ENCODE data around the gene AKR1A1.
"Not testable (repeated sequence)": the region's sequence is repeated elsewhere in the genome, so short reads cannot be mapped to it uniquely, and the experiment has no call there.

Gene AKR1A1

DNA sequence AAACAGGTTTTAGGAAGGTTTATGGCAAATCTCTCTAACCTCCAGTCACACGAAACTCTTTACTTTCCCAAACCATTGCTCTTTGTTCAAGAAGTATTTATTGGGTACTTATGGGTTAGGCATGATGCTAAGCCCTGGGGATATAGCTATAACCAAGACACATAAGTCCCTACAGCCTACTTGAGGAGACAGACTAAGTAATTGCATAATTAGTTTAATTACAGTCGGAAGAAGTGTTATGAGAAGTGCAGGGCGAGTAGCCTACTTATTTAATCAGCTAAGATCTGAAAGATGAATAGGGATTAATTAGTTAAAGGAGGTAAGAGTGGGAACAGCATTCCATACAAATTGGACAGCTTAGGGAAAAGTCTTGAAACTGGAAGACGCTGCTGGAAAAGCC, 20.0 kb downstream of the AKR1A1 start:
- no peak for DNase-seq (ENCODE audit: low read depth)

DNA sequence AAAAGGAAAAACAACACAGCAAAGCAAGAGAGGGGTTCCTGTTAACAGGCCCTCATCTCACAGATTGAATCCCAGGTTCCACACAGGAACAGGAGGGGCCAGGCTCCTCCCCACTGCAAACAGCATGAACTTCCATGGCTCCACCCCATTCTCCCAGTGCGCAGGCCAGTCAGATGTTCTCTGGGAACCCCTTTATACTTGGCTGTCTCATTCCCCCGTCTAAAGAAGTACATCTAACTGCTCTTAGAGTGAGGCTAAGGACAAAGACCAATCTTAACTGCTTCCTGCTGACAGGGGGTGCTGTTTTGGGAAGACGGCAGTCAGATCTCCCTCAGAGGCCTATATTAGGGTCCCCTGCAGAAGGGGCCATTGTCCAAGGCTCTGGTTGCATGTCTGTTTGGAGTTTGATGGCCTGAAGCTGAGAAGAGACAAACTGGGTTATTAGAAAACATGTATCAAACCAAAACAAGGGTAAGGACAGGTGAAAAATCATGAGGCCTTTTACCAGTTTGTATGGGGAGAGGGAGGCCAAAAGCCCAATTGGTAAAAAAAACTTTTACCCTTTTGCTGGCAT, 22.7 kb downstream of the AKR1A1 start:
- DNase-seq (ENCODE audit: low read depth): no peak

DNA sequence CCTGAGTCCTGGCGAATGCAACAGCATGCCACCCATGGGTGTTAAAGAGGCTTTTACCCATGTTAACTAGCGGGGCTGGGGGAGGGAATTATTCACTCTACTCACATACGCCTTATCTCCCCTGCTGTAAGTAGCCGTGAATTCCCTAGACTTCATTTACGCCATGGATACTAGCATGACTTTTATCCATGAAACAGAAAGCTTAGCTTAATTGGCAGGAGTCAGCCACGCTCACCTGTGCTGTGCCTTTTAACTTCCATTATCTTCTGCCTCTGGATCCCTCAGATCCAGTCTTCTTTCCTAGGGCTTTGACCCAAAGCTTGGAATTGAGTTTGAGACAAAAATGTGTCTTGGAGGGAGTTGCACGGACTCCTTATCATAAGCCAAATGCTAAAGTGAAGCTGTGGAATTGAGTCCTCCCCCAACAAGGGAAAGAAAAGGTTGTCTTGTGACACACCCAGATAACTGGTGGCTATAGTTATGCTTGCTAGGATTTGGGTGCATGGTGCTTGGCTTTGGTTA, 23.5 kb downstream of the AKR1A1 start:
- DNase-seq (ENCODE audit: low read depth): no peak

DNA sequence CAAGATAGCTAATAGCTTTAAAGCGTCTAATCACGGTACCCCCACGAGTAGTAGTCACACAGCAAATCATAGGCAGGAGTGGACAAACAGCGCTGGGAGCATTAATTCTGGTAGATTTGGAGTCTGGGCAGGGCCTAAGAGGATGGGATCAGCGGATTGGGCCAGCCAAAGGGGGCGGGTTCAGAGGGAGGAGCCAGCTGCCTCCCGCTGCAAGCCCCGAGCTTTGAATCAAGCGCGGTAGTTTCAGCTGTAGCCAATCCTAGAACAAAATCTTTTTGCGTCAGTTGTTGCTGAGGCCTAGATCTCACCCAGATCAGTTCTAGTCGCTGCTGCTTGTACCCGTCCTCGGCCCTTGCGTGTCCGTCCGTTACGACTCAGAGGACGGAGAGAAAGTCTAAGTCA, 32.6 kb downstream of the AKR1A1 start:
- peak; percentile 86 for DNase-seq (ENCODE audit: low read depth)

DNA sequence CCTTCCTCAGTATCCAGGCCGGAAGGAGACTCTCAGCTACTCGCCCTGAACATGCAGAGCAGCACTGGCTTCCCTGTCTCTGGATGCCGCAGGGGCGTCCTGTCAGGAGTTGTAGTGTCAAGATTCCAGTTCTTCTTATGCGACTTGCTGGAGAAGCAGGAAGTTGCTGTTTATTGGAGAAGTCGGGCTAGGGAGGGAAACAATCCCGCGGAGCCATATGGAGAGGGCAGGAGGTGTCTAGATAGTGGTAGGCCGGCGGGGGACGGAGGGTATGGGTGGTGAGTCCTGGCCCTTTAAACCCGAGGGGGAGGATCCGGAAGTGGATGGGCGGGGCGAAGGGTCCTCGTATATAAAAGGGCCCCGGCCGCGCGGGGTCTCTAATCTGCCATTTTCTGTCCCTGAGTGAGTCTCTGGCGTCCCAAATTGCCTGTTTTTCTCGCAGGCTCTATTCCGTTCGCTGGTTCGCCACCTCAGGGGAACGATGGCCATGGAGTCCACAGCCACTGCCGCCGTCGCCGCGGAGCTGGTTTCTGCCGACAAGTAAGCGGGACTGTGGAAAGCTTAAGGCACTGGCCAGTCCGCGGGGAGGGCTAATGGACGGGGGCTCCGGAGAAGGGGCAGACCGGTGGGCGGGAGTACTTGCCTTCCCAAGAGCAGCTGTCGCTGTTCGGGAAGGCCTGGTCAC, 33.2 kb downstream of the AKR1A1 start, which contains the start of gene NASP:
Gene NASP (plus strand): TSS at position 376 of the 685 bp plus-strand sequence. CDS start 106 bp downstream, at position 482.
- DNase-seq (ENCODE audit: low read depth): peak; percentile 86

DNA sequence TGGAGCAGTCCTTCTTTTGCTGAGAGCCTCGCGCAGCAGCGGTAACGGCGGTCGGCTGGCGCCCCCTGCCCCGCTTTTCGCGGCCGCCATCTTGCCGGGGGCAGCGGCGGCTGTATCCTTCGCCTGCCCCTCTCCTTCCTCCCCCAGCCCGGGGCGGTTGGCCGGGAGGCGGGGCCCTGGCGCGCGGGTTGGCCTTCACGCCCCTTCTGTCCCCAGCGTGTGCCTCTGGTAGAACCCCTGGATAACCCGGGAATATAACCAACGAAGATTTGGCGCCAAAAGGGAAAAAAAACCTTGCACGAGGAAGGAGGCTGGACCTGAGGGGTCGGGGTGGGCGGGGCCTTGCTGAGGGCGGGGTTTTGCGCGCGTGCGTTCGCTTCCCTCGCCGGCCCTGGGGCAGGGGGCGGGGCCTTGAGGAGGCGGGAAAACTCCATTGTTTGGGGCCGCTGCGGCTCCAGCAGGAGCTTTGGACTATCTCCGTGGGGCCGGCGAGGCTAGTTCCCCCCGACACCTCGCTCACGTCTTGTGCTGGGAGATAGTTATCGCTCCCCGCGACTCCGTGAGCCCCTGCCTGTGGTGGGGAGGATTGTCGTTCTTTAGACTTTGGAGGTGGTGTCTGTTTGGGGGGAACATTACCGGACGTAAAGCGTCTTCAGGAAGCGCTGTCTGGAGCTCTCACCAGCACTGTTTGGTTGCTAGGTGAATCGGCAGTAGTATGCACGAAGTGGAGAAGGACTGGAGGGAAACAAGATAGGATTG, 33.9 kb downstream of the AKR1A1 start:
- peak; percentile 75 for DNase-seq (ENCODE audit: low read depth)

DNA sequence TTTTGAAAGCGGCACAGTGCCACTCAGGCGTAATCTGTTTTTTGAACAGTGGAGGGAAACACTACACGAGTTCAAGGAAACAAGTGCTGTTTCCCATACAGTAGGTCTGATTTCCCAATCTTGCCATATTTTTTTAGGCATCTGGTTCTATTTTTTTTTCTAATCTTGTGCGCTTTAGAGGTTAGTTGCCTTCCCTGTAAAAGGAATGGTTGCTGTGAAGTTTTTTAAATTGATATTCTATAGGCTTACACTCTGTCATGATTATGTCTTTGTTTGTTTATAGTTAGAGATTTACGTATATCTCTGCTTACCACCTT, 34.4 kb downstream of the AKR1A1 start:
- no peak for DNase-seq (ENCODE audit: low read depth)

DNA sequence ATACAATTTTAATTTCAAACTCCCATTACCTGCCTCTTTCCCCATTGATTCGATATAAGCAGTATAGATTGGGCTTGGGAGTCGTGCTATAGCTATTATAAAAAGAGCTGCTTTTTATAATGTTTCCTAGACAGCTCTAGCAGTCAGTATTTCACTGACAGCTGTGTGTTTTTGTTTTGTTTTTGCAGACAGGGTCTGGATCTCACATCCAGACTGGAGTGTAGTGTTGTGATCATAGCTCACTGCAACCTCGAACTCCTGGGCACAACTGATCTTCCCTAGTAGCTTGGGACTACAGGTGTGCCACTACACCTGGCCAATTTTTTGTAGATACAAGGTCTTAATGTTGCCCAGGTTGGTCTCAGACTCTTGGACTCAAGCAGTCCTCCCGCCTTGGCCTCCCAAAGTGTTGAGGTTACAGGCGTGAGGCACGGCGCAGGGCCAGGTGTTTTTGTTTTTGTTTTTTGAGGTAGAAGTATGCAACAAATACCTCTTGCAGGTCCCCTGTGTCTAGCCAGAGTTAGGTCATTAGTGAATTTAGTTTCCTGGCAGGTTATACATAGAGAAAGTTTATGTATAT, 35.0 kb downstream of the AKR1A1 start:
- no peak for DNase-seq (ENCODE audit: low read depth)

DNA sequence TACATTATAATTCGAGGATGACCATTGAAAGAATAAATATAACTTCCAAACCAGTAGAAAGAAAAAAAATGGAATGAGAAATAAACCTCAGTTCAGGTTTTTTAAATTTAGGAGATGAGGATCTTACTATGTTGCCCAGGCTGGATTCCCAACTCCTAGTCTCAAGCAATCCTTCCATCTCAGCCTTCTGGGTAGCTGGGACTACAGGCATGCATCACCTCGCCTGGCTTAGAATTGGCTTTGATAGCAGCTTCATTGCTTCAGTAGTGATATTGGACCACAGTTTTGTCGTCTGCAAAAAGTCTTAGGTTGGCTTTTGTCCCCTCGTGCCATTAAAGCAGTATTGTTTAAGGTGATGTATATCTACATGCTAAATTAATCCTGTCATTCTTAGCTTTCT, 36.1 kb downstream of the AKR1A1 start:
- DNase-seq (ENCODE audit: low read depth): no peak

DNA sequence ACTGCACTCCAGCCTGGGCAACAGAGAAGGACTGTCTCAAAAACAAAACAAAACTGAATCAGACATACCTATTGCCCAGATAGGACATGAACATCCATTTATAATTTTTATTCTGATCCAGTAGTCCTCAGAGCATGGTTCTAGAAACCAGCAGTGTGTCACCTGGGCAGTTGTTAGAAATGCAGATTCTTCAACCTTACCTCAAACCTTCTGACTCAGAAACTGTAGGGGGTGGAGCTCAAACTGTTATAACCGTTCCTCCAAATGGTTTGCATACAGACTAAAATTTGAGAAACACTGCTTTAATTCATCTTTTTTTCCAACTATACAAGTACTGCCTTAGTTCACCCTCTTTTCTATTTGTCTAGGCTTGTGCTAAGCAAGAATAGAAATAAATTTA, 39.2 kb downstream of the AKR1A1 start:
- no peak for DNase-seq (ENCODE audit: low read depth)

DNA sequence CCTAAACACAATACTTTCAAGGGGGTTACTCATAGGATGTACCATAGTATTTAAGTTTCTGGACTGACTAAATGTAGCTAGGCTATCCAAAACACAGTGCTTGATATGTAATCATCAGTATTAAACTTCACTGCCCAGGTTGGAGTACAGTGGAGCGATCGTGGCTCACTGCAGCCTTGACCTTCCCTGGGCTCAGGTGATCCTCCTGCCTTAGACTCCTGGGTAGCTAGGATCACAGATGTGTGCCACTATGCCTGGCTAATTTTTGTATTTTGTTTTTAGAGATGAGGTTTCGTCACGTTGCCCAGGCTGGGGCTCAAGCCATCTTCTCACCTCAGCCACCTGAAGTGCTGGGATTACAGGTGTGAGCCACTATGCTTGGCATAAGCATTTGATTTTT, 43.8 kb downstream of the AKR1A1 start:
- no peak for DNase-seq (ENCODE audit: low read depth)

DNA sequence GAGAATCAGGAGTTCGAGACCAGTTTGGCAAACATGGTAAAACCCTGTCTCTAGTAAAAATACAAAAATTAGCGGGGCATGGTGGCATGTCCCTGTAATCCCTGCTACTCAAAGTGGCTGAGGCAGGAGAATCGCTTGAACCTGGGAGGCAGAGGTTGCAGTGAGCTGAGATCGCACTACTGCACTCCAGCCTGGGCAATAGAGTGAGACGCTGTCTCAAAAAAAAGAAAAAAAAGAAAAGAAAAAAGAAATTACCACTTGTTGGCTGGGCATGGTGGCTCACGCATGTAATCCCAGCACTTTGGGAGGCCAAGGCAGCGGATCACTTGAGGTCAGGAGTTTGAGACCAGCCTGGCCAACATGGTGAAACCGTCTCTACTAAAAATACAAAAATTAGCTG, 46.1 kb downstream of the AKR1A1 start:
- not testable (repeated sequence) for DNase-seq (ENCODE audit: low read depth)

DNA sequence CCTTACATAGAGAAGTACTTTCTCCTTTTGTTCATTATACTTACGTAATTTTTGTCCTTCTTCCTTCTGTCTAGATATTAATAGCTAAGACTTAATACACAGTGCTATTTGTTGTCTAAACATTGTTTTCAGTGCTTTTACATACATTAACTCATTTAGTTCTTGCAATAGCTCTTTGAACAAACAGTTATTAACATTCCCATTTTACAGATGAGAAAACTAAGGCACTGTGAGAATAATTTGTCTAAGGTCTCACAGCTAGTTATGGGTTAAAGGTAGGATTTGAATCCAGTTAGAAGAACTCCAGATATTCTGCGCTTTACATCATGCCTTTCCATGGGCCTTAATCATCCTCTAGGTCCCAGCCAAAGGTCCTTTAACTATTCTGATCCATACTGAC, 53.6 kb downstream of the AKR1A1 start:
- no peak for DNase-seq (ENCODE audit: low read depth)

DNA sequence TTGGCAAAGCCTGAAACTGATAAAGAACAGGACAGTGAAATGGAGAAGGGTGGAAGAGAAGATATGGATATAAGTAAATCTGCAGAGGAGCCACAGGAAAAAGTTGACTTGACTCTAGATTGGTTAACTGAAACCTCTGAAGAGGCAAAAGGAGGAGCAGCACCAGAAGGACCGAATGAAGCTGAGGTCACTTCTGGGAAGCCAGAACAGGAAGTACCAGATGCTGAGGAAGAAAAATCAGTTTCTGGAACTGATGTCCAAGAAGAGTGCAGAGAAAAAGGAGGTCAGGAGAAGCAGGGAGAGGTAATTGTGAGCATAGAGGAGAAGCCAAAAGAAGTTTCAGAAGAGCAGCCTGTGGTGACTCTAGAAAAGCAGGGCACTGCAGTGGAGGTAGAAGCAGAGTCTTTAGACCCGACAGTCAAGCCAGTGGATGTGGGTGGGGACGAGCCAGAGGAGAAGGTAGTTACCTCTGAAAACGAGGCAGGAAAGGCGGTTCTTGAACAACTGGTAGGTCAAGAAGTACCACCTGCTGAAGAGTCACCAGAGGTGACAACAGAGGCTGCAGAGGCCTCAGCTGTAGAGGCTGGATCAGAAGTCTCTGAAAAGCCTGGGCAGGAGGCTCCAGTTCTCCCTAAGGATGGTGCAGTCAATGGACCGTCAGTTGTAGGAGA, 56.9 kb downstream of the AKR1A1 start:
- no peak for DNase-seq (ENCODE audit: low read depth)

DNA sequence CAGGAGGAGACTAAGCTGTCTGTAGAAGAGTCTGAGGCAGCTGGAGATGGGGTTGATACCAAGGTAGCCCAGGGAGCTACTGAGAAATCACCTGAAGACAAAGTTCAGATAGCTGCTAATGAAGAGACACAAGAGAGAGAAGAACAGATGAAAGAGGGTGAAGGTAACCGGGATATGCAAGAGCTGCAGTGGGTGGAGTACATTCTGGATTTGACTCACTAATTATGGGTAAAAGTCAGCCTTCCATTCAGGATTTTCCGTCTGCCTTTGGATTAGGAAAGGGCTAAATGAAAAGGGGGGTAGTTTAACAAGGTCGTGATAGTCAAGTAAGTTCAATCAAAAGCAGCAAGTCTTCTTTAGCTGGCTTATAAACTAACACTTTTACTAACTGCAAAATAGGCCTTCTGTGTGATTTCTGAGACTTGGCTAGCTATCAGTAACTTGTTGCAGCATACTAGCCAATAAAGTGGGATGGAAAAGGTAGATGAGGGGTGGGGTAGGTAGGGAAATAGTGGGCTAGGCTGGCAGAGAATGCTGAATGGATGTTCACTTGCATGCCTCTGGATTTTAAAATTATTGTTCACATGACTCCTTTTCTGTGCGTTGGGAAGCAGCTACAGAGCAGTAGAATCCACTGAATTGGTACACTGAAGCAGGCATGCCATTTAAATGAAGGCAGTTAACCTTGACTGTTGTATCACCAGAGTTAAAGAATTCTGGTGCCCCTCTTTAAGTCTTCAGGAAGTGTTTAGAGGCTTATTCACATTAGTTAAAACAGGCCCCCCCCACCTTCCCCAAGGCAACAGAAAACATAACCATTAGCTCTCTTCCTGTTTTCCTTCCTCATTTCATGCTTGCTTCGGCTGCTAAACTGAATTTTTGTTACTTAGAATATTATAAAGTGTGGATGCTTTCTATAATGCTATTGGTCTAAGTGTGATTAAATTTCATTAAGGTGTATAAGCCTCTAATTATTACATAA, 57.8 kb downstream of the AKR1A1 start:
- no peak for DNase-seq (ENCODE audit: low read depth)

DNA sequence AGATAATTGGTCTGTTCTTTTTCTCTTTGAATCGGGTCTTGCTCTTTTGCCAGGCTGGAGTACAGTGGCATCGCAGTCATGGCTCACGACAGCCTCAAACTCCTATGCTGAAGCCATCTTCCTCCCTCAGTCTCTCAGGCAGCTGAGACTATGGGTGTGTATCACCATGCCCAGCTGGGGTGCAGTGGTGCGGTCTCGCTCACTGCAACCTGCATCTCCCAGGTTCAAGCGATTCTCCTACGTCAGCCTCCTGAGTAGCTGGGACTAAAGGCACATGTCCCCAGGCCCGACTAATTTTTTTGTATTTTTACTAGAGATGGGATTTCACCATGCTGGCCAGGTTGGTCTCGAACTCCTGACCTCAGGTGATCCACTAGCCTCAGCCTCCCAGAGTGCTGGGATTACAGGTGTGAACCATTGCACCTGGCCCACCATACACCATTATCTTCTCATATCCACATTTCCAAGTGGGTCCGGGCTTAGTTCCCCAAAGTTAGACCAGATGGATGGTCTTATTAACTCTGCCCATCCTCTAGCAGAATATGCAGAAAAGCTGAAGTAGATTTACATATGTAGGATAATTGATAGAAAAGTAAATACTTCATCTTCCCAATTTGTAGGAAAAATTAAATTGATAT, 60.1 kb downstream of the AKR1A1 start:
- DNase-seq (ENCODE audit: low read depth): no peak

DNA sequence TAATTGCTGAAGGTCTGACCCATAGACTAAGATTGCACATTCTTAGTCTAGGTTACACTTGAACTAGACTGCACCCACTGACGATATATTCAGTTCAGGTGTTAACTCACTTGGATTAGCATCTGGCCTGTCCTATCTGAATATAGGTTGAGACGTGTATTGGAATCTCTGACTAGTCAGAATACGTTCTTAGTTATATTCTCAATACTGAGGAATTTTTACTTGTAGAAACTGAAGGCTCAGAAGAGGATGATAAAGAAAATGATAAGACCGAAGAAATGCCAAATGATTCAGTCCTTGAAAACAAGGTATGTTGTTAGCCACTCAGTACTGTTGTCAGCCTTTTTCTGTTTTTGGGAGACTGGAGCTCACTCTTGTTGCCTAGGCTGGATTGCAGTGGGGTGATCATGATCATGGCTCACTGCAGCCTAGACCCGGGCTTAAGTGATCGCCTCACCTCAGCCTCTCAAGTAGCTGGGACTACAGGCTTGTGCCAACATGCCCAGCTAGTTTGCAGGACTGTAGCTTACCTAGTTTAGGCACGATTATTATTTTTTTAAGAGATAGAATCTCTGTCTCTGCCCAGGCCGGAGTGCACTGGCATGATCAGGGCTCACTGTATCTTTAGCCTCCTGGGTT, 62.4 kb downstream of the AKR1A1 start:
- no peak for DNase-seq (ENCODE audit: low read depth)

DNA sequence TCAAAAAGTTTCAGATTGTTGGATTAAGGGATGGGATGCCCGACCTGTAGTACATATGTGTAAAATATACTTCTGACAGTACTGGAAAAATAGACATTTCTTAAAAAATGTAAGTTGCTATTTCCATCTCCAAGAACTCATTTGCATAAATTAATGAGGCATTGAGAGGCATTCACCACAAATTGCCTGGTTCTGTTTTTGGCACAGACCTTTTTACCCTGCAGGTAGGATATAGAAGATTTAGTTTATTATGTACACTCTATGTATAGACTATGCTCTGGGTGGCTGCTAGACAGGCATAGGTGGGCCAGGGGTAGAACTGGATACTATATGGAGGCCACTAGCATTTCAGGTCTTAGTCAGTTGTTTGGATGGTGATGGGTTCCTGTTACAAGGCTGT, 65.3 kb downstream of the AKR1A1 start:
- DNase-seq (ENCODE audit: low read depth): no peak

DNA sequence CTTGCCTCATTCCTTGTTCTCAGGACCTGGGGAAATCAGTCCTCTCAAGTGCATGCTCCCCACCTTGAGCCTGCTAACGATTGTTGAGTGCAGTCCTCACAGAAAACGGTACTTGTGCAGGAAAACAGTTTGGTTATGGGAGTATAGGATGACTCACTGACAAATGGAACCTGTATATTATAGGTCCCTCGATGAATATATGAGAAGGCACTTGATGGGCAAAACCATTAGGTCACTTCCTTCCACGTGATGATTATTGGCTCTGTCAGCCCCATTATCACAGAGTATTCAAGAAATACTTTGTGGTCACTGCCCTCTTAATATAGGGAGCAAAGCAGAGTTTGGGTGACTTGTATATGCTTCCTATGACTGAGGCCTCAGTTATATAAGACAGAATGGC, 67.0 kb downstream of the AKR1A1 start:
- no peak for DNase-seq (ENCODE audit: low read depth)
